Caco-2 (cell line): ENCODE measurements around the gene ABCA13. TPM values are rescaled to one million over a fixed set of nuclear protein-coding genes. Genes with fewer than 3 reads are reported as not detected.

Source experiments
- BruUV-seq: library from RNA; stranded (reverse); fragments of 400-500 nt; replicated peaks from 2 replicates; lab custom pipeline; 2021; lab: Mats Ljungman, UMichigan
- CTCF ChIA-PET: fragments of 300-600 bp; sonication (Branson Sonifier 250); formaldehyde crosslinking; loops from one replicate; lab custom pipeline; 2022; ENCODE audit warnings: antibody characterized with exemption; lab: Charles Lee
- POLR2A ChIA-PET: fragments of 300-600 bp; sonication (Branson Sonifier 250); formaldehyde crosslinking; loops from one replicate; lab custom pipeline; 2022; ENCODE audit warnings: antibody characterized with exemption; lab: Charles Lee
- DNase-seq, 2 experiments: peaks; one replicate each; pipeline versions ENCODE4 v3.0.0 to v3.0.0-alpha.2; 2020 to 2022
- H3K27me3 ChIP-seq: replicated peaks from 2 replicates; pipeline ENCODE4 v1.6.0; 2011; ENCODE audit warnings: low read length; ENCODE audit not compliant: control insufficient read depth, insufficient read depth
- H3K36me3 ChIP-seq: 2 replicates; pipeline ENCODE4 v1.5.1; 2011; ENCODE audit warnings: low read length; ENCODE audit not compliant: control insufficient read depth, insufficient read depth
- H3K4me1 ChIP-seq: fragments of 250-450 bp; sonication (Bioruptor Pico); 2 replicates; pipeline ENCODE4 v1.5.1; 2020; ENCODE audit warnings: mild to moderate bottlenecking
- H3K4me3 ChIP-seq: 2 replicates; pipeline ENCODE4 v1.5.1; 2011; ENCODE audit warnings: low read depth, mild to moderate bottlenecking, control low read depth, low read length
- H3K9me3 ChIP-seq: fragments of 250-450 bp; sonication (Bioruptor Pico); 2 replicates; pipeline ENCODE4 v1.5.1; 2020; ENCODE audit warnings: mild to moderate bottlenecking, moderate library complexity
- H3K27ac Mint-ChIP-seq: one replicate; pipeline ENCODE4 v1.8.0; 2022; ENCODE audit warnings: mixed read lengths; ENCODE audit not compliant: unreplicated experiment
- H3K27me3 Mint-ChIP-seq: one replicate; pipeline ENCODE4 v1.8.0; 2022; ENCODE audit warnings: mixed read lengths; ENCODE audit not compliant: insufficient read depth, unreplicated experiment
- H3K36me3 Mint-ChIP-seq: one replicate; pipeline ENCODE4 v1.8.0; 2022; ENCODE audit warnings: mild to moderate bottlenecking, mixed read lengths; ENCODE audit not compliant: insufficient read depth, unreplicated experiment
- H3K4me1 Mint-ChIP-seq: one replicate; pipeline ENCODE4 v1.8.0; 2022; ENCODE audit warnings: low read depth, mixed read lengths; ENCODE audit not compliant: unreplicated experiment
- H3K4me3 Mint-ChIP-seq: one replicate; pipeline ENCODE4 v1.8.0; 2022; ENCODE audit warnings: mild to moderate bottlenecking, moderate library complexity, mixed read lengths; ENCODE audit not compliant: unreplicated experiment
- H3K9me3 Mint-ChIP-seq: one replicate; pipeline ENCODE4 v1.8.0; 2022; ENCODE audit warnings: mixed read lengths; ENCODE audit not compliant: unreplicated experiment
- intact Hi-C: fragments of 100-400 bp; cut with micrococcal nuclease; formaldehyde crosslinking; loops from one replicate; pipeline ENCODE4 v1.10.0; 2022; ENCODE audit not compliant: unreplicated experiment
- total RNA-seq: library from RNA; stranded (reverse); gene quantifications from 2 replicates; pipeline ENCODE4 v1.2.3, GENCODE V29; 2022
- TF ChIP-seq, protein P1 (sequence below), 2 experiments: fragments of 200-600 bp in 1 of 2; IDR thresholded peaks; 1 replicate in 1 of 2; 2 replicates in 1 of 2; pipeline versions ENCODE4 v1.5.1 to v1.8.0; 2011 to 2022; ENCODE audit warnings: antibody characterized with exemption in 1 of 2, control low read depth in 1 of 2, inconsistent platforms in 1 of 2, low read depth in 1 of 2, low read length in 1 of 2, mild to moderate bottlenecking in 1 of 2, moderate library complexity in 1 of 2; ENCODE audit not compliant: insufficient read depth in 1 of 2, severe bottlenecking in 1 of 2, unreplicated experiment in 1 of 2

The ABCA13 gene
- total RNA-seq, 1 experiment from 2014 or later, result 0.07 TPM

DNA sequence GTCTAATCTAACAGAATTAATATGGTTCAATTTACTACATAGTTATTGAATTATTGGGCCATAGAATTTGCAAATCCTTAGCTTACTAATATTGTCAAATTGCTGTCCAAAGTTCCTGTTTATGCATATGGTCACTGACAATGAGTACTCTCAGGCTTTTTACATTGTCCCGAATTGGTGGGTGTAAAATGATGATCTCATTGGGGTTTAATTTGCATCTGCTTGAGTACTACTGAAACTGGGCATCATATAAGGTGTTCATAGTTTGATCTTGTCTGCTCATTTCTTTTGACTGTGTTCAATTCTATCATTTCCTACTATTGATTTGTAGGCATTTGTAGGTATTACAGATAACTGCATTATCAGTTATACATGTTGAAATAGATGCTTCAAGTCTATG, 12.7 kb downstream of the ABCA13 start:
- TF ChIP-seq, protein P1, sequence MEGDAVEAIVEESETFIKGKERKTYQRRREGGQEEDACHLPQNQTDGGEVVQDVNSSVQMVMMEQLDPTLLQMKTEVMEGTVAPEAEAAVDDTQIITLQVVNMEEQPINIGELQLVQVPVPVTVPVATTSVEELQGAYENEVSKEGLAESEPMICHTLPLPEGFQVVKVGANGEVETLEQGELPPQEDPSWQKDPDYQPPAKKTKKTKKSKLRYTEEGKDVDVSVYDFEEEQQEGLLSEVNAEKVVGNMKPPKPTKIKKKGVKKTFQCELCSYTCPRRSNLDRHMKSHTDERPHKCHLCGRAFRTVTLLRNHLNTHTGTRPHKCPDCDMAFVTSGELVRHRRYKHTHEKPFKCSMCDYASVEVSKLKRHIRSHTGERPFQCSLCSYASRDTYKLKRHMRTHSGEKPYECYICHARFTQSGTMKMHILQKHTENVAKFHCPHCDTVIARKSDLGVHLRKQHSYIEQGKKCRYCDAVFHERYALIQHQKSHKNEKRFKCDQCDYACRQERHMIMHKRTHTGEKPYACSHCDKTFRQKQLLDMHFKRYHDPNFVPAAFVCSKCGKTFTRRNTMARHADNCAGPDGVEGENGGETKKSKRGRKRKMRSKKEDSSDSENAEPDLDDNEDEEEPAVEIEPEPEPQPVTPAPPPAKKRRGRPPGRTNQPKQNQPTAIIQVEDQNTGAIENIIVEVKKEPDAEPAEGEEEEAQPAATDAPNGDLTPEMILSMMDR (IDR thresholded peaks at IDR 0.05; ENCODE audit: insufficient read depth in 1 of 2, low read depth in 1 of 2, low read length in 1 of 2, severe bottlenecking in 1 of 2, unreplicated experiment in 1 of 2), result no peak
- no peak for DNase-seq
- ChIA-PET CTCF (no interaction called here), POLR2A (no interaction called here)
- H3K4me1 Mint-ChIP-seq, result no peaks in the 10 kb centered on the region
- no peak overlapping the region for H3K4me3 Mint-ChIP-seq
- no peaks in the 10 kb centered on the region for H3K27me3 ChIP-seq
- intact Hi-C loops, result no loop called here
- H3K4me3 ChIP-seq, result no peak overlapping the region
- no peaks in the 10 kb centered on the region for H3K27me3 Mint-ChIP-seq
- peaks cover 9% of the 10 kb centered on the region for H3K9me3 ChIP-seq
- no peak overlapping the region for H3K27ac Mint-ChIP-seq
- no peaks in the 10 kb centered on the region for H3K36me3 ChIP-seq
- H3K9me3 Mint-ChIP-seq, result peaks cover 12% of the 10 kb centered on the region
- no TSS peak for BruUV-seq
- H3K36me3 Mint-ChIP-seq, result no peaks in the 10 kb centered on the region
- H3K4me1 ChIP-seq, result no peaks in the 10 kb centered on the region

DNA sequence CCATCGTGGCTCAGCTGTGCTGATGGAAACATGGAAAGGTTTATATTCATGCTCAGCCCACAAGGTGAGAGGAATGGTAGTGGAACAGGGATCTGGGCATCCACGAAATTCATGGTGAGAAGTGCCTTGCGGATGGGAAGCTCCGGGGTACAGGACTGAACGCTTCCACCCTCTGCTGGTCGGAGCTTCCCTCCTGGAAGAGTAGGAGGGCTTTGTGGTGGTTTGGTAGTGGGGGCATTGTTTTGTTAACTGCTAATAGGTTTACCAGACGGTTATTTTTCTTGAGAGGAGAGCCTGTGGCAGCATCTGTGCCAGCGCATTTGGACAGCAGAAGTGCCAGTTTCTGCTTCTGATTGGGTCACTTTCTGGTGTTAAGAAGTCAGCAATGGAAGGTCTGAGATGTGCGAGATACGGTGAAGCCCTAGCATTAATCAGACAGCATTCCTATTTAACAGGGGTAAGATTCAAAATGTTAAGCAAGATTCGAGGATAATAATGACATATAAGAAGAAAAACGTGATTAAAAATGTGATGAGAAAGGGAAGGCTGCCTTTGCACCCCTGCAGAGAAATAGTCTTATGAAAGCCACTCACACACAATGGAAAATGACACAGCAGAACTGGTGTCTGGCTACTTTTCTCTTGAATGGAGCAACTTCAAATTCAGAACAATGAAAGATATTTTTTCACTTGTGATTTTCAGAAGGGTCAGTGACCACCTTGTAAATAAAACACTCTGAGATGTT, 17.7 kb downstream of the ABCA13 start:
- no peak for DNase-seq
- Mint-ChIP-seq H3K27me3 (no peaks in the 10 kb centered on the region), H3K9me3 (peaks cover 12% of the 10 kb centered on the region), H3K27ac (no peak overlapping the region), H3K4me1 (no peaks in the 10 kb centered on the region), H3K36me3 (no peaks in the 10 kb centered on the region), H3K4me3 (no peak overlapping the region)
- POLR2A ChIA-PET, result no interaction called here
- intact Hi-C loops, result no loop called here
- Histone ChIP-seq H3K9me3 (peaks cover 12% of the 10 kb centered on the region), H3K36me3 (no peaks in the 10 kb centered on the region), H3K4me1 (no peaks in the 10 kb centered on the region), H3K27me3 (no peaks in the 10 kb centered on the region), H3K4me3 (no peak overlapping the region)
- BruUV-seq, result no TSS peak
- TF ChIP-seq, protein P1 (IDR thresholded peaks at IDR 0.05; ENCODE audit: insufficient read depth in 1 of 2, low read depth in 1 of 2, low read length in 1 of 2, severe bottlenecking in 1 of 2, unreplicated experiment in 1 of 2), result no peak
- CTCF ChIA-PET, result no interaction called here

DNA sequence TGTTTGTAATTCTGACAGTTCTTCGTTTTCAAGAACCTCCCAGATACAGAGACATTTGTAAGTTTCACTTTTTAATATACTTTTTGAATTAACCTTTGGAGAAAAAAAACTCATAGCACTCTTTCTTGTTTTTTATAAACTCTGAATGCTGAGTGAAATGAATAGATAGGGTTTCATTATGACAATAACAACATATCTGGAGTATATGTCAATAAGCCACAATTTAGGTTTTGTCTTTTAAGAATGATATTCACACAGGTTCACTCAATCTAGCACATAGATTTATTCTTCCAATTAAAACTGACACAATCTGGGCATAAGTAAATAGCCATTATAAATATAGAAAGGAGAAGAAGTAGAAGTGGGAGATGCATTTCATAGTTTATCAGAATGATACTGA, 21.7 kb downstream of the ABCA13 start:
- ChIA-PET POLR2A (no interaction called here), CTCF (no interaction called here)
- H3K27ac Mint-ChIP-seq, result no peak overlapping the region
- TF ChIP-seq, protein P1 (IDR thresholded peaks at IDR 0.05; ENCODE audit: insufficient read depth in 1 of 2, low read depth in 1 of 2, low read length in 1 of 2, severe bottlenecking in 1 of 2, unreplicated experiment in 1 of 2), result no peak
- H3K9me3 ChIP-seq, result peaks cover 3% of the 10 kb centered on the region; the same call in 1 of the 2 replicates
- BruUV-seq, result no TSS peak
- no peak overlapping the region for H3K4me3 Mint-ChIP-seq
- no peaks in the 10 kb centered on the region for H3K27me3 Mint-ChIP-seq
- no peaks in the 10 kb centered on the region; the same call in 1 of the 2 replicates for H3K27me3 ChIP-seq
- intact Hi-C loops, result no loop called here
- DNase-seq, result no peak
- no peaks in the 10 kb centered on the region for H3K4me1 ChIP-seq
- no peak overlapping the region for H3K4me3 ChIP-seq
- H3K9me3 Mint-ChIP-seq, result peaks cover 5% of the 10 kb centered on the region
- H3K36me3 Mint-ChIP-seq, result no peaks in the 10 kb centered on the region
- H3K36me3 ChIP-seq, result no peaks in the 10 kb centered on the region
- no peaks in the 10 kb centered on the region for H3K4me1 Mint-ChIP-seq
